Uterus (tissue), 4 donors: ENCODE results near the gene CAPZB. TPM values are rescaled to one million over a fixed set of nuclear protein-coding genes. Genes with fewer than 3 reads are reported as not detected.

Source experiments
- DNase-seq, 2 donors: peaks; one replicate each; pipeline ENCODE4 v3.0.0-alpha.2; 2019 to 2020
- H3K27ac ChIP-seq, 2 donors: fragments of 200-600 bp; sonication (generic); 1 replicate in 1 of 2; 2 replicates in 1 of 2; pipeline ENCODE4 v1.5.1; 2016 to 2018
- H3K27me3 ChIP-seq, 2 donors: fragments of 200-600 bp; sonication (generic); one replicate each; pipeline ENCODE4 v1.5.1; 2018 to 2019; ENCODE audit warnings: control low read depth in 1 of 2
- H3K36me3 ChIP-seq, 2 donors: fragments of 200-600 bp; sonication (generic); one replicate each; pipeline ENCODE4 v1.5.1; 2019; ENCODE audit warnings: control low read depth in 1 of 2
- H3K4me1 ChIP-seq, 2 donors: fragments of 200-600 bp; sonication (generic); one replicate each; pipeline ENCODE4 v1.5.1; 2018 to 2019; ENCODE audit warnings: control low read depth in 1 of 2
- H3K4me3 ChIP-seq, 2 donors: fragments of 200-600 bp; sonication (generic); 1 replicate in 1 of 2; 2 replicates in 1 of 2; pipeline ENCODE4 v1.5.1; 2018 to 2019; ENCODE audit warnings: mild to moderate bottlenecking in 1 of 2
- H3K9me3 ChIP-seq, 2 donors: fragments of 200-600 bp; sonication (generic); one replicate each; pipeline ENCODE4 v1.5.1; 2019; ENCODE audit warnings: control low read depth in 1 of 2
- CTCF ChIP-seq, 4 experiments: fragments of 200-600 bp in 2 of 4; fragments of 450-650 bp in 2 of 4; sonication (generic) in 2 of 4; IDR thresholded peaks; one replicate each; pipeline ENCODE4 v1.5.1; 2016 to 2019; ENCODE audit warnings: antibody characterized with exemption in 4 of 4, mild to moderate bottlenecking in 2 of 4, moderate library complexity in 1 of 4
- POLR2A ChIP-seq, 2 donors: fragments of 450-650 bp; IDR thresholded peaks; one replicate each; pipeline ENCODE4 v1.6.1; 2016; ENCODE audit warnings: antibody characterized with exemption in 2 of 2, mild to moderate bottlenecking in 1 of 2, moderate library complexity in 1 of 2
- intact Hi-C: fragments of 100-400 bp; cut with DNase I; formaldehyde crosslinking; loops from one replicate; pipeline ENCODE4 v1.15.1; 2023; ENCODE audit warnings: low total_unique reads
- total RNA-seq, 4 donors: library from RNA; depleted of rRNA in 3 of 4; stranded (reverse); fragments of >200 nt in 3 of 4; gene quantifications; one replicate each; pipeline versions ENCODE4 v1.1.0 to v1.2.4, GENCODE V29; 2014 to 2023
- donor health status: DM: yes; HTN: yes; CAD: no.

CAPZB gene
- total RNA-seq, 4 donors from 2014 or later: 94.4 to 281 (median 141) TPM

GRCh38 chr1:19319196-19319595 lies 166.1 kb downstream of the CAPZB start:
- no peak overlapping the region for H3K4me3 ChIP-seq
- H3K36me3 ChIP-seq: no peaks in the 10 kb centered on the region
- H3K27me3 ChIP-seq: no peaks in the 10 kb centered on the region
- TF ChIP-seq POLR2A (IDR thresholded peaks at IDR 0.05): no peak
- no peak for TF ChIP-seq CTCF (IDR thresholded peaks at IDR 0.05)
- no peak for DNase-seq
- intact Hi-C loops: no loop called here
- peaks cover 0 to 5% of the 10 kb centered on the region in 2 donors for H3K4me1 ChIP-seq
- no peak overlapping the region for H3K27ac ChIP-seq
- H3K9me3 ChIP-seq: no peaks in the 10 kb centered on the region

GRCh38 chr1:19317126-19317910 lies 168.0 kb downstream of the CAPZB start:
- Histone ChIP-seq H3K4me1 (peaks cover 5 to 12% of the 10 kb centered on the region in 2 donors), H3K9me3 (no peaks in the 10 kb centered on the region), H3K36me3 (no peaks in the 10 kb centered on the region), H3K4me3 (no peak overlapping the region), H3K27me3 (no peaks in the 10 kb centered on the region), H3K27ac (no peak overlapping the region)
- intact Hi-C loops: no loop called here
- TF ChIP-seq POLR2A (IDR thresholded peaks at IDR 0.05) (no peak), CTCF (IDR thresholded peaks at IDR 0.05) (no peak)
- no peak for DNase-seq

- Histone ChIP-seq H3K4me1 (peaks cover 5 to 17% of the 10 kb centered on the region in 2 donors), H3K36me3 (no peaks in the 10 kb centered on the region), H3K27ac (no peak overlapping the region), H3K27me3 (no peaks in the 10 kb centered on the region), H3K9me3 (no peaks in the 10 kb centered on the region), H3K4me3 (no peak overlapping the region)
- intact Hi-C loops: no loop called here
- no peak for DNase-seq
- TF ChIP-seq CTCF (IDR thresholded peaks at IDR 0.05): no peak
- TF ChIP-seq POLR2A (IDR thresholded peaks at IDR 0.05): no peak
These were observed 169.8 kb downstream of the CAPZB start for GRCh38 chr1:19315378-19316198.

- Histone ChIP-seq H3K4me3 (no peak overlapping the region), H3K9me3 (no peaks in the 10 kb centered on the region), H3K27ac (no peak overlapping the region), H3K27me3 (no peaks in the 10 kb centered on the region), H3K36me3 (no peaks in the 10 kb centered on the region), H3K4me1 (peaks cover 5 to 18% of the 10 kb centered on the region in 2 donors)
- intact Hi-C loops: no loop called here
- TF ChIP-seq POLR2A (IDR thresholded peaks at IDR 0.05) (no peak), CTCF (IDR thresholded peaks at IDR 0.05) (no peak)
- no peak for DNase-seq
These were observed 171.1 kb downstream of the CAPZB start for GRCh38 chr1:19313961-19314882.
